HG03060 (cell line): Measurements from ENCODE around the gene MRC2.
"Not testable (repeated sequence)": the region's sequence is repeated elsewhere in the genome, so short reads cannot be mapped to it uniquely, and the experiment has no call there.

ENCODE experiments used
- ATAC-seq: cut with Tn5 transposase; IDR thresholded peaks from one replicate; pipeline ENCODE4 v1.9.1; 2021; ENCODE audit warnings: low read depth, moderate number of reproducible peaks; ENCODE audit not compliant: unreplicated experiment

MRC2 gene

DNA sequence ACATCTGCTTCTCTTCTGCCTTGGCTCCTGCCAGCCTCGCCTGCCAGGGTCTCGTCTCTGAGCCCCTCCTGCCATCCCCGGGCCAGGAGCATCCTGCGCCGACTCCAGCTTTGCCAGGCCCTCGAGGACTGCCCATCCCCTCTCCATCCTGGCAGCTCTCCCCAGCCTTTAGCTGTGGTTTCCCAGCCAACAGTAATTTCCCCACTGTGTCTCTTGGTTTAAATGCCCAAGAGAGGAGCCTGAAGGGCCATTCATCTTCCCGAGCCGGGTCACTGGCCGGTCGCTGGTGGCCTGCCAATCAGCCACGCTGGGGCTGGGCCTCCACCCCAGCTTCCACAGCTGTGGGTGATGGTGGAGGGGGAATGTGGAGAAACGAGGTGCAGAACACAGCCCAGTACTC lies 47.8 kb downstream of the MRC2 start:
- ATAC-seq, result no peak

DNA sequence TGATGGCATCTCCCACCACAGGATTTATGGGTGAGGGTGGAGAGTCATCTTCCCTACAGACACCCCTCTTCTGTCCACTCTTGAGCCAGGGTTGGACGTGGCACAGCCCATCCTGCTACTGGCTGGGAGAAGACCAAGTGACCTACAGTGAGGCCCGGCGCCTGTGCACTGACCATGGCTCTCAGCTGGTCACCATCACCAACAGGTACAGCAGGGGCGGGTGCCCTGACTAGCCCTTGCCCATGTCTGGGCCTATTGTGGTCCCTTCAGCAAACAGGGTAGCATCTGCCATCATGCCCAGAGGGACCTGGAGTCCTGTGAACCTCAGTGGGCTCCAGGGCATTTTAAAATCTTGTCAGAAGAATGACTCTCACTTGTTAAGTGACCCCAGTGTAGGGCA lies 48.2 kb downstream of the MRC2 start:
- ATAC-seq, result no peak

DNA sequence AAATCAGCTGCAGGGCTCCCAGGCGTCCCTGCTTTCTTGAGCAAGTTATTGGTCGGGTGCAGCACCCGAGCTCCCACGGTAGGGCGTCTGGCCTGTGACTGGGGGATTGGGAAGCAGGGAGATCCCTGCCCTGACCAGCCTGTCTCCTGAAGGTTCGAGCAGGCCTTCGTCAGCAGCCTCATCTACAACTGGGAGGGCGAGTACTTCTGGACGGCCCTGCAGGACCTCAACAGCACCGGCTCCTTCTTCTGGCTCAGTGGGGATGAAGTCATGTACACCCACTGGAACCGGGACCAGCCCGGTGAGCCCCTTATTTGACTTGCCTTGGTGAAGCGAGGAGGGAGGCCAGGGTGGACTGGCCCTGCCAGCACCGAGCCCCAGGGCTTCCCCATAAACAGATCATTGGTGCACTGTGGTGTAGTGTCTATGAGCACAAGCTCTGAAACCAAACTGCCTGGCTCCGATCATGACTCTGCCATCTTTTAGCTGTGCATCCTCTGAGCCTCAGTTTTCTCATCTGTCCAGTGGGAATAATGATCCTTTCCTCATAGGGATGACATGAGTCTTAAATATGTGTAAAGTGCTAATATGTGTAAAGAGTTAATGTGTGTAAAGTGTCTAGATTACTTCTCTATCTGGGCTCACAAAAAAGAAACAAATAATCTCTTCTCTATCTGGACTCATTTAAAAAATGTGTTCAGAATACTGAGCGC lies 48.9 kb downstream of the MRC2 start:
- no peak for ATAC-seq

DNA sequence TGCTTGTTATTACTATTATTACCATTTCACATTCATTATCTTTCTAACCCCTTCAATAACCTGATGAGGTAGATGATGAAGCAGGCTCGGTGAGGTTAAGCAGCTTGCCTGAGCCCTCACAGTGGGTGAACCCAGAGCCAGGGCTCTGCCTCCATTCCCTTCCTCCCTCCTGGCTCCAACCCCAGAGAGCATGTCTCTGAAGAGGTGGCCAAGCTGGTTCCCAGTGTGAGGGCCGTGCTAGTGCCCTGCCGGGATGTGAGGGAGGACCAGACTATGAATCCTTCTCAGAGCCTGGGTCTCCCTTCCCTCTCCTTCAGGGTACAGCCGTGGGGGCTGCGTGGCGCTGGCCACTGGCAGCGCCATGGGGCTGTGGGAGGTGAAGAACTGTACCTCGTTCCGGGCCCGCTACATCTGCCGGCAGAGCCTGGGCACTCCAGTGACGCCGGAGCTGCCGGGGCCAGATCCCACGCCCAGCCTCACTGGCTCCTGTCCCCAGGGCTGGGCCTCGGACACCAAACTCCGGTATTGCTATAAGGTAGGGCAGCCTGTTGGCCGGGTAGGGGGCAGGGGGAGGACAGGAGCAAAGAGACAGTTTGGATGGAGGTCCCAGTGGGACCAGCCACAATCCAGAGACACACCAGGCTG lies 49.6 kb downstream of the MRC2 start:
- no peak for ATAC-seq

DNA sequence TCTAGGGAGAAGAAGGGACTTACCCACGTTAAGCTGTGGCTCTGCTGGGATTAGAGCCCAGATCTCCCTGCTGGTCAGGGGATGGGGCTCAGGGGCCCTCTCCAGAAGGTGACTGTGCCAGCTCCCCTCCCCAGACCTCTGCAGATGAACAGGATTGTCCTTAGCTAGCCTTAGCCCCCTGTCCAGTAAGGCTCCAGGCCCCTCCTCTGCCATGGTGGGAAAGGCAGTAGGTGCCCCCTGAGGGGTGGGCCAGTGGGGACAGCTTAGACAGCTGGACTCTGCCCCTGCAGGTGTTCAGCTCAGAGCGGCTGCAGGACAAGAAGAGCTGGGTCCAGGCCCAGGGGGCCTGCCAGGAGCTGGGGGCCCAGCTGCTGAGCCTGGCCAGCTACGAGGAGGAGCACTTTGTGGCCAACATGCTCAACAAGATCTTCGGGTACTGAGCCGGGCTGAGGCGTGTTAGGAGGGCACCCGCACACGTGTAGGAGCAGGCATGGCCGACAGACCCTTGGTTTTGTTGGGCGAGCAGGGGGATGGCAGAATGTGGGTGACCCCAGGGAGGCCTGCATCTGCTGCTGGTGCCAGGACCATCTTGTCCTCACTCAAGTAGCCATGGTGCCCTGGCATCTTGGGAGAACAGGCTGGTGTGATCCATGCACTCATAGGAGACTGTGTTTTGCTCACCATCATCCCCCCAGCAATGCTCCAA lies 50.9 kb downstream of the MRC2 start:
- ATAC-seq, result no peak

DNA sequence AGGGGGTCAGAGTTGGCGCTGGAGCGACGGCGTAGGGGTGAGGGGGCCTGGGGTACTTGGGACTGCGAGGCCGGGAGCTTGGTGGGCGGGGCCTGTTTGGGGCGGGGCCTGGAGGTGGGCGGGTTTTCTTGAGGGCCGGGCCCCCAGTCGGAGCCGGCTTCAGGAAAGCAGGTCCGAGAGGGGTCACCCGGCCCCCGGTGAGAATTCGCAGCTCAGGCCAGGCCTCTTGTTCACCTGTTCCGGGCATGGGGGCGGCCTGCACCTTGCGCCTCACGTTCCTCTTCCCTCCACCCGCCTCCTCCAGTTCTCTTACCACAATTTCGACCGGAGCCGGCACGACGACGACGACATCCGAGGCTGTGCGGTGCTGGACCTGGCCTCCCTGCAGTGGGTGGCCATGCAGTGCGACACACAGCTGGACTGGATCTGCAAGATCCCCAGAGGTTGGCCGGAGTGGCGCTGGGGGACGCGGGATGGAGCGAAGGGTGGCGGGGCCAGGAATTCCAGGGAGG lies 52.5 kb downstream of the MRC2 start:
- ATAC-seq, result no peak

DNA sequence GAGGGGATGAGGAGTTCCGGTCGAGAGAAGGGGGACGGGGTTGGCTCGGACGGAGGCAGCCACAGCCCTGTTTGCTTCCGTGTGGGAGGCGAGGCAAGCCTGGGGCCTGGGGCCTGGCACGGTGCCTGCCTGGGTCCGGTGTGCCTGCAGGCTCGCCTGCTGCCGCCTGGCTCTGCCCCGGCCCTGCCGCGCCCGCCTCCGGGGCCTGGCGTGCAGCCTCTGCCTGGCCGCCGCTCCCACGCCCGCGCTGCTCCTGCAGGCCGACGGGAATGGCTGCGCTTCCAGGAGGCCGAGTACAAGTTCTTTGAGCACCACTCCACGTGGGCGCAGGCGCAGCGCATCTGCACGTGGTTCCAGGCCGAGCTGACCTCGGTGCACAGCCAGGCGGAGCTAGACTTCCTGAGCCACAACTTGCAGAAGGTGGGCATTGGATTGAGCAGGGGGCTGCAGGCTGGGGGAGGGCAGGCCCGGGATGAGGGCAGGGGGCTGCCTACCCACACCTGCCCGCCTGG lies 53.1 kb downstream of the MRC2 start:
- ATAC-seq, result no peak

DNA sequence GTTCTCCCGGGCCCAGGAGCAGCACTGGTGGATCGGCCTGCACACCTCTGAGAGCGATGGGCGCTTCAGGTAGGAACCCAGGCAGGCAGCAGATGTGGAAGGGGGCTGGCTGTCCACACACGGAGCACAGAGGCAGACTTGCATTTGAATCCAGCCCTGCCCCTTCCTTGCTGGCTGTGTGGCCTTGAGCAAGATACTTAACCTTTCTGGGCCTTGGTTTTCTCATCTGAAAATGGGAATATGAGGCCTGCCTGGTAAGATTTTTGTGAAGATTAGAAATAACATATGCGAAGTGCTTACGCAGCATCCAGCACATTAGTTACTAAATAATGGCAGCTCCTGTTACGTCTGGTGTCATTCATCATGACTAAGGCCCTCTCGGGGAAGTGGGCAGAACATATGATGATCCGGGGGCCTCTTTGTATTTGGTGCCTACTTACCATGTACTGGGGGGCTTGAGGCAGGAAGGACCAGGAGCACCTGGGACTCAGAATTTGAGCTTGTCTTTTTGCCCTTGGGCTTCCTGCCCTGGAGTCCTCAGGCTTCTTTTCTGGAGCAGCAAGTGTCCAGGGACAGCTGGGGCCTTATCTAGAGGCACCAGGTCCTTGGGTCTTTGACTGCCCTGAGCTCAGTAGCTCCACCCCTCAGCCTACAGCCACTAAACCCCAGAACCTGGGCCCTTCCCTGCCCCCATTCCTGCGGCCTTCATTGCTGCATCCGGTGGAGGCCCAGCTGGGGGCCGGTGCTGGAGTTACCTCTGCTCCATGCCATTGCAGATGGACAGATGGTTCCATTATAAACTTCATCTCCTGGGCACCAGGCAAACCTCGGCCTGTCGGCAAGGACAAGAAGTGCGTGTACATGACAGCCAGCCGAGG lies 53.8 kb downstream of the MRC2 start:
- ATAC-seq, result no peak

DNA sequence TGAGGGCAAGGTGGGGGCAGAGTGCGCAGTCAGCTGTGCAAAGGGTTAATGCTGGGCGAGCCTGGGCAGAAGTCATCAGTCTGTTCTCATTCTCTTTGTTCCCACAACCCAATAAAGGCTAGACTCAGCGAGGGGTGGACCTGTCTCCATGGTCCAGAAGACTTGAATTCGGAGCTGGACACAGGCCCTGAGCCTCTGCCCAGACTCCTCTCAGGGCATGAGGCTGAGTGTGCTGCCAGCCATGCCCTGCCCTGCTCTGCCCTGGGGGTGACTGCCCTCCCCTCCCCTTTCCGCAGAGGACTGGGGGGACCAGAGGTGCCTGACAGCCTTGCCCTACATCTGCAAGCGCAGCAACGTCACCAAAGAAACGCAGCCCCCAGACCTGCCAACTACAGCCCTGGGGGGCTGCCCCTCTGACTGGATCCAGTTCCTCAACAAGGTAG lies 54.5 kb downstream of the MRC2 start:
- ATAC-seq, result no peak

DNA sequence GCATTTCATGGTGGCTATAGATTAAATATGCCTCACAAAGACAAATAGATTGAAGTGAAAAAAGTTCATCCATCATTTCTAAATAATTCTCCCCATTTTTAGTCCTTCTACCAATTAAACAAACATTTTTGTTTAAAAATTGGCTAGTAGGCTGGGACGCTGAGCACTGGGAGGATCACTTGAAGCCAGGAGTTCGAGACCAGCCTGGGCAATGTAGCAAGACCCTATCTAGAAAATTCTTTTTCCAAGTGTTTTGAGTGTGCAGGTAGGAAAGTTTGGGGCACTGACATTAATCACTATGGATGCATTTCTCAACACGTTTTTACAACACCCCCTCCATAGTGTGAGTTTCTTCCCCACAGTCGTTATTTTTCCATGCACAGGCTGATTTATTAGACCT lies 56.7 kb downstream of the MRC2 start:
- no peak for ATAC-seq

DNA sequence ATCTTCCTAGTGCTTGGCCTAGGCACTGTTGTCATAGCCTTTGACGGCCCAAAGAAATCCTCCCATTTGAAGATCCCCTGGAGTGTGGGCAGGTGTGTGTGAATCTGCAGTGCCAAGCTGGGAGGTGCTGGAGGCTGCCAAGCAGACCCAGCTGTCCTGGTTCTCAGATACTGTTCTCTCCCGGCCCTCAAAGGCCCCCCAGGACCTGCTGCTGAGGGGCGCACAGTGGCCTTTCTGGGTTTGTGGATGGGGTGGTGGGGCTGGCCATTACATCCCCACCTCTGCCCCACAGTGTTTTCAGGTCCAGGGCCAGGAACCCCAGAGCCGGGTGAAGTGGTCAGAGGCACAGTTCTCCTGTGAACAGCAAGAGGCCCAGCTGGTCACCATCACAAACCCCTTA lies 60.5 kb downstream of the MRC2 start:
- ATAC-seq, result no peak

DNA sequence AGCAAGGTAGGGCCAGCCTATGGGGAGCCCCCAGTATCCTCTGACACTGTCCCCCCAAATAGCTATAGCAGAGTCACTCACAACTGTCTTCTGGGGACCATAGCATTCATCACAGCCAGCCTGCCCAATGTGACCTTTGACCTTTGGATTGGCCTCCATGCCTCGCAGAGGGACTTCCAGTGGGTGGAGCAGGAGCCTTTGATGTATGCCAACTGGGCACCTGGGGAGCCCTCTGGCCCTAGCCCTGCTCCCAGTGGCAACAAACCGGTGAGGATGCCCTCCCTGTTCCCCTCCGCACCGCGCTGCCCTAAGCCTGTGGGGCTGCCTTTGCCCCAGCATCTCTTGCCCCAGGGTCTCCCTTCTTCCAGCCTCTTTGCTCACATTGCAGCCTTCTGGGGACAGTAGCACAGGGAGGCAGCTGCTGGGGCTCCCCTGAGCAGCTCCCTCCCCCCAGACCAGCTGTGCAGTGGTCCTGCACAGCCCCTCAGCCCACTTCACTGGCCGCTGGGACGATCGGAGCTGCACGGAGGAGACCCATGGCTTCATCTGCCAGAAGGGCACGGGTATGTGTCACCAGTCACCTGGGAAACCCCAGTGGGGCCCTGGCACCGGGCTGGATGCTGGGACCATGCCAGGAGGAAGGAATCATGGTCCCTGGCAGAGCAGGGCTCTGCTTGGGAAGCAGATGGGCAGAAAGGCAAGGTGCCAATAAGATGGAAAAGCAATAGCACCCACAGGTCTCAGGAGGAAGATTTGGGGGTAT lies 61.1 kb downstream of the MRC2 start:
- ATAC-seq, result no peak

DNA sequence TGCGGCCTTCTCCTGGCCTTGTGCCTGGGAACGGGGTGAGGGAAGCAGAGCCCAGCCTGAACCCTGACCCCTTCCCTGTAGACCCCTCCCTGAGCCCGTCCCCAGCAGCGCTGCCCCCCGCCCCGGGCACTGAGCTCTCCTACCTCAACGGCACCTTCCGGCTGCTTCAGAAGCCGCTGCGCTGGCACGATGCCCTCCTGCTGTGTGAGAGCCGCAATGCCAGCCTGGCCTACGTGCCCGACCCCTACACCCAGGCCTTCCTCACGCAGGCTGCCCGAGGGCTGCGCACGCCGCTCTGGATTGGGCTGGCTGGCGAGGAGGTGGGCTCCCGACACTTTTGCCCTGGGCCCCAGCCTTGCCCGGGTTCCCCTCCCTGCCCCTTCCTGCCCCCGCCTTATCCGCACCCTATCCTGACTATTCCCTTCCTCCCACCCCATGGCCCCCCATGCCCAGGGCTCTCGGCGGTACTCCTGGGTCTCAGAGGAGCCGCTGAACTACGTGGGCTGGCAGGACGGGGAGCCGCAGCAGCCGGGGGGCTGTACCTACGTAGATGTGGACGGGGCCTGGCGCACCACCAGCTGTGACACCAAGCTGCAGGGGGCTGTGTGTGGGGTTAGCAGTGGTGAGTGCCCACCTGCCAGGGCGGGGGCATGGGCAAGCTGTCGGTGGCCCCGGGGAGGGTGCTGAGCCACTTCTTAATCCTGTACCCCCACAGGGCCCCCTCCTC lies 62.1 kb downstream of the MRC2 start:
- ATAC-seq, result no peak

DNA sequence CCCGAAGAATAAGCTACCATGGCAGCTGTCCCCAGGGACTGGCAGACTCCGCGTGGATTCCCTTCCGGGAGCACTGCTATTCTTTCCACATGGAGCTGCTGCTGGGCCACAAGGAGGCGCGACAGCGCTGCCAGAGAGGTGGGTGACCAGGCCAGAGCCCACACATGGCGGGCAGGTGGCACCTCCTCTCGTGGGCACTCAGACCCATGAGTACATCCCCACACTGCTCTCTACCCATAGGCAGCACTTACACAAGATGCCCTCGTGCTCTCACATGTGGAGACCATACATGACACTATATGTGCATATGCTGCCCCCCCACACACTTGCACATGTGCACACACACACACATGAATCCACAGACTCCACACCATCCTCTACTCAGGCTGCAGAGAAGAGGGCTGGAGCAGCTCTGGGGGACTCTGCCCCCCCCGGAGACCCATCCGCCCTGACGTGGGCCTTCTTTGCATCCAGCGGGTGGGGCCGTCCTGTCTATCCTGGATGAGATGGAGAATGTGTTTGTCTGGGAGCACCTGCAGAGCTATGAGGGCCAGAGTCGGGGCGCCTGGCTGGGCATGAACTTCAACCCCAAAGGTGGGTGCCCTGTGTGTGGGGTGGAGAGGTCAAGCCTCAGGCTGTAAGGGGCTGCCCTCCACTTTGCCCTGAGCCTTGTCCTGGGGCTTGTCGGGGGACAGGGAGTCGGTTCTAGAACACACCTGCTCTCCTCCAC lies 62.9 kb downstream of the MRC2 start:
- ATAC-seq, result no peak

DNA sequence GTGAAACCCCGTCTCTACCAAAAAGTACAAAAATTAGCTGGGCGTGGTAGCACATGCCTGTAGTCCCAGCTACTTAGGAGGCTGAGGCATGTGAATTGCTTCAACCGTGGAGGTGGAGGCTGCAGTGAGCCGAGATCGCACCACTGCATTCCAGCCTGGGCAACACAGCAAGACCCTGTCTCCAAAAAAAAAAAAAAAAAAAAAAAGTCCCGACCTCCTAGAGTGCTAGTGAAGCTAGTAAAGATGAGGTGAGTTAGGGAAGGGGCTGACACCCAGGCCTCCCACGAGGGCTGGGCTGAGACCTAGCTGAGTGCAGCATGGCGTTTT lies 64.1 kb downstream of the MRC2 start:
- not testable (repeated sequence) for ATAC-seq

DNA sequence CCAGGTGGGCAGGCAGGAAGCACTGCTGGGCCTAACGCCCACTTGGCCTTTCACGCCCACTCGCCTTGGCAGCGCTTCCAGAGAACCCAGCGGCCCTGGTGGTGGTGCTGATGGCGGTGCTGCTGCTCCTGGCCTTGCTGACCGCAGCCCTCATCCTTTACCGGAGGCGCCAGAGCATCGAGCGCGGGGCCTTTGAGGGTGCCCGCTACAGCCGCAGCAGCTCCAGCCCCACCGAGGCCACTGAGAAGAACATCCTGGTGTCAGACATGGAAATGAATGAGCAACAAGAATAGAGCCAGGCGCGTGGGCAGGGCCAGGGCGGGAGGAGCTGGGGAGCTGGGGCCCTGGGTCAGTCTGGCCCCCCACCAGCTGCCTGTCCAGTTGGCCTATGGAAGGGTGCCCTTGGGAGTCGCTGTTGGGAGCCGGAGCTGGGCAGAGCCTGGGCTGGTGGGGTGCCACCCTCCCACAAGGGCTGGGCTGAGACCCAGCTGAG lies 64.7 kb downstream of the MRC2 start:
- no peak for ATAC-seq

DNA sequence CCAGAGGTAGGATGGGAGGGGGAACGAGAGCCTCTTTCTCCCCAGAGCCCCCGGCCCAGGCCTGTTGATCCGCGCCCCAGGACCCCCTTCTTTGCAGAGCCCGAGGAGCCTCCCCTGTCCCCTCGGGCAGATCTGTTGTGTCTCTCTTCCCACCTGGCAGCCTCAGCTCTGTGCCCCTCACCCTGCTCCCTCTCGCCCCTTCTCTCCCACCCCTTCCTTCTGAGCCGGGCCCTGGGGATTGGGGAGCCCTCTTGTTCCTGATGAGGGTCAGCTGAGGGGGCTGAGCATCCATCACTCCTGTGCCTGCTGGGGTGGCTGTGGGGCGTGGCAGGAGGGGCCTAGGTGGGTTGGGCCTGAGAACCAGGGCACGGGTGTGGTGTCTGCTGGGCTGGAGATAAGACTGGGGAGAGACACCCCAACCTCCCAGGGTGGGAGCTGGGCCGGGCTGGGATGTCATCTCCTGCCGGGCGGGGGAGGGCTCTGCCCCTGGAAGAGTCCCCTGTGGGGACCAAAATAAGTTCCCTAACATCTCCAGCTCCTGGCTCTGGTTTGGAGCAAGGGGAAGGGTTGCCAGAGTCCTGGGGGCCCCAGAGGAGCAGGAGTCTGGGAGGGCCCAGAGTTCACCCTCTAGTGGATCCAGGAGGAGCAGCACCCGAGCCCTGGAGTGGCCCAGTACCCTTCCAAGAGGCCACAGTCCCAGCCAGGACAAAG lies 65.4 kb downstream of the MRC2 start:
- ATAC-seq, result no peak
